GF-D8 (cell line): ENCODE data around the gene BICD1.
"Not testable (repeated sequence)": the region's sequence is repeated elsewhere in the genome, so short reads cannot be mapped to it uniquely, and the experiment has no call there.

Source experiments
- DNase-seq: peaks from one replicate; lab custom pipeline; 2025; lab: John Stamatoyannopoulos, UW

Gene BICD1

DNA sequence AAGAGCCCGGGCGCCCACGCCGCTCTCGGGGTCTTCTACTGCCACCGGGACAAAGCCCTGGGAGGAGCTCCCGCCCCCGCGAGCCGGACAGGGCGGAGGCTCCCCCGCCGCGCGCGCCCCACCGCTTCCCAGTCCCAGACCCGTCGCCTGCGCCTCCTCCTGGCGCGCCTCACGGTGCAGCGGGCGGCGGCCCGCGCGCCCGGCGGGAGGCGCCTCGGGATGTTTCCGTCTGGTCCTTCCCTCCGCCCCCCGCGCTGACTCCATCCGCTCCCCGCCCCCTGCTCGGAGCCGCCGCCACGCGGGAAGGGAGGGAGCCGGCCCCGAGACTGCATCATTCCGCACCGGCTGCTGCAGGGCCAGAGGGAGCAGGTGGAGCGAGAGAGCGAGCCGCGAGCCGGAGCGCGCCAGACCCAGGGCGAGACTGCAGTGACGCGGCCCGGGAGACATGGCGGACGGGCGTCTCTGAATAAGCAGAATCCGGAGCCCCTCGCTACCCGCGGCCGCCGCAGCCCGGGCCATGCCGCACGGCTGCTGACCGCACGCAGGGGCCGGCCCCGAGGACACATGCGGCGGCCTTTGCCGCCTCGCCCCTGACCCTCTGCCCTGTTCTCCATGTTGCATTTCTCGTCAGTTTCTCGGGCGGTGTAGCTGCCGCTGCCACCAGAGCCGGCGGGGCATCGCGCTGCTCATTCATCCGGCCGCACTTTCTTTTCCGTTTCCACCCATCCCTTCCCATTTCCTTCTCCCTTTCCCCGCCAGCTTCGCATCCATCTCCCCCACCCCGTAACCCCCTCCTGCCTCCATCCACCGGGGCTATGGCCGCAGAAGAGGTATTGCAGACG is at the start of gene BICD1:
Gene BICD1, plus strand, starts transcription at position 331 of the 842 bp plus-strand sequence. Its CDS starts 485 bp downstream, at position 816.
- DNase-seq, result no peak

DNA sequence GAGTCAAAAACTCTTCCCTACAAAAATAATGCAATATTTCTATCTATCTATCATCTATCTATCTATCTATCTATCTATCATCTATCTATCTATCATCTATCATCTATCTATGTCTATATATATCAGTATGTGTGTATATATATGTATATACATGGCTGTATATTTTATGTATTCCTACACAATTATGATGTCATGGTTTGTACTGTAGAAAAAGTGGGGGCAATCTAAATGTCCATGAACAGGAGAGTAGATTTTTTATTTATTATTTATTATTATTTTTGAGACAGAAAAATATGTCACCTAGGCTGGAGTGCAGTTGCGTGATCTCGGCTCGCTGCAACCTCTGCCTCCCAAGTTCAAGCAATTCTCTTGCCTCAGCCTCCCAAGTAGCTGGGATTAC is 45.6 kb upstream of the BICD1 start:
- no peak for DNase-seq

DNA sequence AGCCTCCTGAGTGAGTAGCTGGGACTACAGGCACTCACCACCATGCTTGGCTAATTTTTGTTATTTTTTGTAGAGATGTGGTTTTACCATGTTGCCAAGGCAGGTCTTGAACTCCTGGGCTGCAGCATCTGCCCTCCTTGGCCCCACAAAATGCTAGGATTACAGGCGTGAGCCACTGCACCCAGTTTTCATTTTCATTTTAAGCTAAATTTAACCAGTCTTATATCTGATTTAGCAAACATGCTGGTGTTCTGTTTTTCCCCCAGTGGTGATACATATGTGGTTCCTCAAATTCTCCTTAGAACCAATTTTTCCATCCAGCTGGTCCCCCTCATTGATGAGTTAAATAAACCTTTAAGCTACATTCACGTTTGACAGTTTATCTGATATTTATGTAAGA is 43.8 kb upstream of the BICD1 start:
- DNase-seq, result no peak

DNA sequence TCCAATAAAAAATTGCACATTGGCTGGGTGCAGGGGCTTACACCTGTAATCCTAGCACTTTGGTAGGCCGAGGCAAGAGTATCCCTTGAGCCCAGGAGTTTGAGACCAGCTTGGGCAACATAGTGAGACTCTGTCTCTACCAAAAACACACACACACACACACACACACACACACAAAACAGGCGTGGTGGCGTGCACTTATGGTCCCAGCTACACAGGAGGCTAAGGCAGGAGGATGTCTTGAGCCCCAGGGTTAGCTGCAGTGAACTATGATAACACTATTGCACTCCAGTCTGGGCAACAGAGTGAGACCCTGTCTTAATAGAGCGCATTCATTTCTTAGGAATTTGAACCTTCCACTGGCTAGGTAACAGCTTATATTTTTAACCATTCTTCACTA is 42.9 kb upstream of the BICD1 start:
- no peak for DNase-seq

DNA sequence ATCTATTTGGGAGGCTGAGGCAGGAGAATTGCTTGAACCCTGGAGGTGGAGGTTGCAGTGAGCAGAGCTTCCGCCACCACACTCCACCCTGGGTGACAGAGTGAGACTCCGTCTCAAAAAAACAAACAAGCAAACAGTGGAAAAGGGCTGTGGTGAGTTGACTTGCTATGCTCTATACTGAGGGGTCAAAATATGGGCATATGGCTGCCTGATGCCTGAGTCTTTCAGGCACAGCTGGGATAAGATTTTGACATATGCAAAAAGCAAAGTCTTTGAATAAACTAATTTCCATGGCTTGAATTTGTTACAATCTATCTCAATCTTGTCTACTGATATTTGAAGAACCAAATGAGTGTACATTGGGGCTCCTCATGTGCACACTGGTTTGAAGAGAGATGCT is 40.4 kb upstream of the BICD1 start:
- DNase-seq, result no peak

DNA sequence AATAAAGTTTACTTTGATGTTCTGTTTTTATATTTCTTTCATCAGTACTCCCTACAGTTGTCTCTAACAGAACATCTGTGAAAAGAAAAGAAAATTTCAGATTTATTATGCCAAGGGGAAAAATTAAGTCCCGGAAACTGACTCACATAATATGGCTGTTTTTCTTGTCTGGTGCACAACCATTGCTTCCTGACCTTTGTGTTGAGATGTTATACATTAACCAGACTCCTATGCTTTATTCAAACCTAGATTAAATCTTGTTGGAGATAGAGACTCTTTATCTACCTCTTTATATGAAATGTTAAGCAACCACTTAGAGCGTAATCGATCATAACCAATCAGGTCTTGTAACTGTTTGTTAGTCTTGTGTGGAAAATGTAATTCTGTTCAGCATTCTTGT is 37.6 kb upstream of the BICD1 start:
- DNase-seq, result no peak

DNA sequence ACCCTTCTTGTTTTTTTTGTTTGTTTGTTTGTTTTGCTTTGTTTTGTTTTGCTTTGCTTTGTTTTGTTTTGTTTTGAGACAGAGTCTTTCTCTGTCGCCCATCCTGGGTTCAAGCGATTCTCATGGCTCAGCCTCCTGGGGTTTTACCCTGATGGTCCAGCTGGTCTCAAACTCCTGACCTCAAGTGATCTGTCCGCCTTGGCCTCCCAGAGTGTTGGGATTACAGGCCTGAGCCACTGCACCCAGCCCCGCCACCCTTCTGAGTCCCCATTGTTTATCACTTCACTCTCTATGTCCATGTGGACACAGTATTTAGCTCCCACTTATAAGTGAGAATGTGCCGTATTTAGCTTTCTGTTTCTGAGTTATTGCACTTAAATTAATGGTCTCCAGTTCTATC is 36.9 kb upstream of the BICD1 start:
- DNase-seq, result no peak

DNA sequence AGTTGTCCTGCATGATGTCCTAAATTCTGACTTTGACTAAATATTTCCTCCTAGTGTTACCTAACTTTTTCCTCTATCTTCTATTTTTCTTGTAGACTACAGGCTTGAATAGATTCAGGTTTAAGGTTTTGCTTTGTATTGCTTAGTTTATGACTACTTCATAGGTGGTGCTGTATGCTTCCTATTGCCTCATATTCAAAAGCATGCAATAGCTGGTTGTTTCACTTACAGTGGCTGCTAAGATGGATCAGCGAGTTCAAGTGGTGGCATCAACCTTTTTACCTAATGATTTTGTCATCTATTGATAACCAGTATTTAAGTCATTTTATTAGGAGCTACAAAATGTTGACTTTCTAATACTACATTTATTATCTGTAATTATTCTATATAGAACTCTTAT is 36.3 kb upstream of the BICD1 start:
- no peak for DNase-seq

DNA sequence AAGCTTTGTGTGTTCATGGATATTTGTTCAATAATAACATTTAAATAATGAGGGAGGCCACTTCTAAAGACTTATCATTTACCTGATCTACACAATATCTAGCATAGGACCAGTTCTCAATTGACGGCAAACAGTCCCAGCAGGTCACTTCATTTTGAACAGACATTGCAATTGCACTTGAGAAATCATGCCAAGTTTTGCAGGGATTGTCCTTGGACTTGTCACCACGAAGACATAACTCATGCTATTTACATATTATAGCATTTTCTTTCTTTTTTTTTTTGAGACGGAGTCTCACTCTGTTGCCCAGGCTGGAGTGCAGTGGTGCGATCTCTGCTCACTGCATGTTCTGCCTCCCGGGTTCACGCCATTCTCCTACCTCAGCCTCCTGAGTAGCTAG is 34.5 kb upstream of the BICD1 start:
- DNase-seq, result no peak

DNA sequence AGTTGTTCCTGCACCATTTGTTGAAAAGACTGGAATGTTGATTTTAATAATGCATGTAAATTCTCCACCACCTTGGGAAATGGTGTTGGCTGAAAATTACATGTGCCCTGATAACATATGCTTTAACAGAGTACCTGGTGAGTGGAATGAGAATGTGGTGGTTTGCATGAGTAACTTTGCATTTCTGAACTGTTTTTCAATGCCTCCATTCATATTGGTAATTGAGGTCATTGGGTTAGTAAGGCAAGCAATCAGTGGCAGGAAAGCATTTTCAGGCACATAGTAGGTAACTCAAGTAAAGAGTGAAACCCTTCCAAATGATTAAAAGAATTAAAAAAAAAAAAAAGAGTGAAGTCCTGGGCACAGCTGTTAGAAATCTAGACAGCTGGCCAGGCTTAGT is 32.2 kb upstream of the BICD1 start:
- no peak for DNase-seq

DNA sequence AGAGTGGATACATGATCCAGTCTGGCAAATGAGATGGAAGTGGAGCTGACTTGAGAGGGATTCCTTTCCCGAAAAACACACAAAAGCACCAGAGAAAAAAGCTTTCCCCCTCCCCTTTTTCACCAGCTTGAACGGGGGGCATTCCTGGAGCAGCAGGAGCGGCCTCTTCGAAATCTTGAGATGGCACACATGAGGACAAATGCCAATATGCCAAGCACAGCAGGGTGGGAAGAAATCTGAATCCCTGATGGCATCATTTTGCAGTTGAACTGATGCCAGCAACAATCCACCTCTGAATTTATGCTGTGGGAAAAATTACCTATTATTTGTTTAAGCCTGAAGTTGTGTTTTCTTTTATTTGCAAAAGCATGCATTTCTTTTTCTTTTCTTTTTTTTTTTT is 29.7 kb upstream of the BICD1 start:
- no peak for DNase-seq

DNA sequence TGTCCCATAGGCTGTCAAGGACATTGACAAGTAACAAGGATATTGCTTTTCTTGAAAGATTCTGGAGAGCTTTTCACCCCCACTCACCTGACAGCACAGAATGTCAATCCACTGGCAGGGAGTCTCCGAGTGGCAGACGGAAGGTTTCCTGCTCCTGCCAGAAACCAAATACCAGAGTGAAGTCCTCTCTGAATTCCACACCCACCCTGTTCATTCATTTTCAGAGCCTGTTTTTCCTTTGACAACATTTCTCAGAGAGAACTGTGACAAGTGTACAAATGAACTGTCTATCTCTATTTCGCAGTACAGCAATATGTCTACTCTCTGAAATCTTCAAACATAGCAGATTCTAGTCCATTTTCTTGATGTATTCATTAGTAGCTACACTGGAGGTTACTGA is 26.2 kb upstream of the BICD1 start:
- DNase-seq, result no peak

DNA sequence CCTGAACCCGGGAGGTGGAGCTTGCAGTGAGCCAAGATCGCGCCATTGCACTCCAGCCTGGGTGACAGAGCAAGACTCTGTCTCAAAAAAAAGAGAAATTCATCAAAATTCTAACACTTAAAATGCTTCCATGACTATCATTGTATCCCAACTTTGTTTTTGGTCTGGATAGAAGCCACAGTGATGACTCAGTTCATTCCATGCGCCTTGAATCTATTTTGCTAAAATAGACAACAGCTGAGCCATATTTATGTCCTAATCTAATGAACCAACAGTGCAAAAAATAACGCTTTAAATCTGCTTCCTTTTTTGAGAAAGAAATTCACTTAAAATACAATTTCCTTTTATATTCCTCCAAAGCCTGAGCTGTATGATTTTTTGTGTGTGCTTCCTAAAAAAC is 23.2 kb upstream of the BICD1 start:
- DNase-seq, result no peak

DNA sequence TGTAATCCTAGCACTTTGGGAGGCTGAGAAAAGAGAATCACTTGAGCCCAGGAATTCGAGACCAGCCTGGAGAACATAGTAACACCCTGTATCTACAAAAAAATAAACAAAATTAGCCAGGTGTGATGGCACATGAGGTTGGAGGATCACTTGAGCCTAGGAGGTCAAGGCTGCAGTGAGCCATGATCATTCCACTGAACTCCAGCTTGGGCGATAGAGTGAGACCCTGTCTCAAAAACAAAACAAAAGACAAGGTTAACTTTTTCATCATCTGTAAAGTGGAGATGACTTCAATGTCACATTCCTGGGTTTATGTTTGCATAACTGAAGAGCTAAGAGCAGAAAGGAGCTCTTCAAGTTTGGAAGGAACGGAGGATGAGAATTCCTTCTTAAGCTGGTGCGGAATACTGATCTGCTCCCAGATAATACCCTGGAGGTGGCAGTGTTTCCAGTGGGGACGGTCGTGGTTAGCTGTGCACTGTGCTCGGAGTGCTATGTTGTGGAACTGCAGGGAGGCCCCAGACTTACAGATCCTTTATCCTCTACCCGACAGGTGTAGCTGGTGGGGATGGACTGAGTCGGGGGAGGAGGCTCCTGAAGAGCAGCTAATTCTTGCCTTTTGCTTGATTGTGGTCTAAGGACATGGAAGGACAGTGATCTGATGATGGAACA is 22.5 kb upstream of the BICD1 start:
- DNase-seq, result no peak

DNA sequence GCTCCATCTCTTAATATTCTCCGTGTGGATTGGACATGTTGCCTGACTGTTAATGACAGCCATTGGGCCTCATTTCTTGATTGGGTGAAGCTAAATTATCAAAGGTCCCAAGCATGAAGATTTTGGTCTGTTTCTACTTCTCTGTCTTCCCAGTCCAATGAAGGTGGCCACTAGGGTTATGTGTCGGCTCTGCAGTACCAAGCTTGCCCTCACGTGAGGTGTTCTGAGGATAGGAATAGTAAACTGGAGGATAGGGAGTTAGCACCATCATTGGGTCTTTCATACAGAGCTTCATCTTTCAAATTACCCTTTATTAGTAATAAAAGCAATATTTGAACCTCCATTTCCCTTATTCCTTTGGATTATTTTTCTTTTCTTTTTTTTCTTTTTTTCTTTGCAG is 21.9 kb upstream of the BICD1 start:
- no peak for DNase-seq

DNA sequence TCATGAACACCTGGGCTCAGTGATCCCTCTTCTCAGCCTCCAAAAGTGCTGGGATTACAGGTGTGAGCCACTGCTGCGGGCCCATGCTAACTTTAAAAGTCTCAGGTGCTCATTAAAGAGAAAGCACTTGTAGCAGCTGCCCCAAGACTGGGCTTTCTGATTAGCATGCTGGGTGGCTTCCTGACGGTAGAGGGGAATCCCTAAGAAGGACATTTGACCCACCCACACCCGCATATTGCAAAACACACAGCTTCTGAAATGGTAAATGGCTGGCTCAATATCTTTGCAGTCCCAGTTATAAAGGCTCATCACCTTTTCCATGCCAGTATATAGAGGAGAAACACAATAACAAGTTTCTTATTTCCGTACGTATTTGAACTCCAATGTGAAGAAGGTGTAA is 19.3 kb upstream of the BICD1 start:
- DNase-seq, result no peak

DNA sequence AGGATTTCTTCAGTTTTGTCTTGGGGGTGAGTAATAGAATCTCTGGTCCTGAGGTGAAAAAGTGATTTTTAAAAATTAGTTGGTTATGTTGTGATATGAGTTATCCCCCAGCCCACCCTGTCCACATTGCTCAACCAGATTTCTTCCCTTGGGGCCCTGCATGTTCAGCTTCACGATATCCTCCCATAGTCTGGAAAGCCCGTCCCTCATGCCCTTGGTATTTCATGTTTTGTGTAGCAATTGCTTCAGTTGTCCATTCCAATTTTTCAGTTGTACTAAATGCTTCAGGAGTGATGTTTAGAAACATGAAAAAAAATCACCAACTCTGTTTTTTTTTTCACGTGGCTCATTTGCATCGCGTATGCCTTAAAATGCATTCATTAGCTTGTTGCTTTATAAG is 17.5 kb upstream of the BICD1 start:
- no peak for DNase-seq

DNA sequence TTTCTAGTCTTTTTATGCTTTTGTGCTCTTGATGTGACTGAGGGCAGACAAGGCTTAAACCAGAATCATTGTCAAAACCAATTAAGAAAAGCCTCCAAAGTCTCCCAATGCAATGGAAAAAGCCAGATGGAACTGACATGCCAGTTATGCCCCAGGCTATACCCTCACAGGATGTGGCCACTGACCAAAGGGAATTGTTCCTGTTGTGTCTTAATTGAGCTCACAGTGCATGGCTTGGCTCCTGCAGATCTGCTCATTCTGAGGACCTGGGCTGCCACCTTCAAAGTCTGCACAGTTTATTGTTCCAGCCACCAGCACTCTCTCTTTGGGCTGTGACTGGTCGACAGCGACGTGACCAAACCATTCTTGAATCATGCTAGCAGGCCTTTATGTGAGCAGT is 17.1 kb upstream of the BICD1 start:
- DNase-seq, result no peak

DNA sequence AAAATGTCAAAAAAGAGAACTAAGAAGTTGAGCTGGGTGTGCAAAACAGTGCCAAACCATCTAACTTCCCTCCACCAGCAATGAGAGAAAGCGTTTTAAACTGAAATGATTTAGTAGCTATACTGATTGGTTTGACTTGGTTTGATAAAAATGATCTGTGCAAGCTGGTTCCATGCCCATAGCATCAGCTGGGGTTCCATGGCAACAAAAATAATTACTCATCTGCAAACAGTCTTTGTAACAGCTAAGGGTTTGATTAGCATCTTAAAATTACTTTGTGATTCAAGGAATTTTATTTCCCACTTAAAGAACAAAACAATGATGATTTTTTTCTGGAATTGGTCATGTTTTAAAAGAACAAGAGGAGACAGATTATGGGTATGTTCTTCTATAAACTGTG is 15.0 kb upstream of the BICD1 start:
- DNase-seq, result no peak

DNA sequence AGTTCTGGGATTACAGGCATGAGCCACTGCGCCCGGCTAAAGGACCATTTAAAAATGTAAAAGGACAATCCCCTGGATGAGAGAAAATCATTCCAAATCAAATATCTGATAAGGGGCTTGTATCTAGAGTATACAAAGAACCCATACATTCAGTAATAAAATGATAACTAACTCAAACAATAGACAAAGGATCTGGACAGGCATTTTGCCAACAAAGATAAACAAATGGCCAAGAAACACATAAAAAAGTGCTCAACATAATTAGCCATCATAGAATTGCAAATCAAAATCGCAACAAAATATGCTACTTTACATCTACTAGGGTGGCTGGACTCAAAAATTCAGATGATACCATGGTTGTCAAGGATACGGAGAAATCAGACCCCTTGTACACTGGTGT is 8.5 kb upstream of the BICD1 start:
- DNase-seq, result no peak

DNA sequence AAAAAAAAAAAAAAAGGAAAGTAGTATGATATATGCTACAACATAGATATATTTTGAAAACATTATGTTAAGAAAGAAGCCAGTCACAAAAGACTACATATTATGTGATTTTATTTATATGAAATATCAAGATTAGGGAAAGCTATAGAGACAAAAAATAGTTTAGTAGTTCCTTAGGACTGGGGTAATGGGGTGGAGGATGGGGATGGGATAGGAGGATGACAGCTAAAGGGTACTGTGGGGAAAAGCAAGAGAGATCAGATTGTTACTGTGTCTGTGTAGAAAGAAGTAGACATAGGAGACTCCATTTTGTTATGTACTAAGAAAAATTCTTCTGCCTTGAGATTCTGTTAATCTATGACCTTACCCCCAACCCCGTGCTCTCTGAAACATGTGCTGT is 7.4 kb upstream of the BICD1 start:
- not testable (repeated sequence) for DNase-seq

DNA sequence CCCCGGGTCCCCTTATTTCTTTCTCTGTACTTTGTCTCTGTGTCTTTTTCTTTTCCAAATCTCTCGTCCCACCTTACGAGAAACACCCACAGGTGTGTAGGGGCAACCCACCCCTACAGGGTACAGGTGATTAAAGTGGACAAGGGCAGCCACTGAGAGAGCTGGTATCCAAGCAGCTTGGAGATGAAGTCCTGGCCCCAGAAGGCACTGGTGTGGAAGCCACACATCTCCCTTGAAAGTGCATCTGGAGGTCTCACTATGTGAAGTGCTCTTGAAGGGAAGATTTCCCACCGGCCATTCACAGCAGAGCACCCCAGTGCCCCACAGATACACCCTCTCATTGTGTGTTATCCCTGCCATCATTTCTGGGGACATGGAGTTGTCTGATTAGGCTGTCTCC is 6.3 kb upstream of the BICD1 start:
- DNase-seq, result no peak

DNA sequence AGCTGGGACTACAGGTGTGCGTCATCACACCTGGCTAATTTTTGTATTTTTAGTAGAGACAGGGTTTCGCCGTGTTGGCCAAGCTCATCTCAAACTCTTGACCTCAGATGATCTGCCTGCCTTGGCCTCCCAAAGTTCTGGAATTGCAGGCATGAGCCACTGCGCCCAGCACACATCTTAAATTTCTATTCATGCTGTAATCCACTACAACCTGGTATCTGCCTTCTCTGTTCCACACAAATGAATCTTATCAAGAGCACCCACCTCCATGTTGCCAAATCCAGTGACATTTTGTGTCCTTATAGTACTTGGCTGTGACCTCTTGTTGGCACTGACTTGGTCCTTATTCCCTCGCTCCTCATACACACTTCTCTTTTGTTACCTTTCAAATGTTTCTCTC is 5.8 kb upstream of the BICD1 start:
- DNase-seq, result no peak

DNA sequence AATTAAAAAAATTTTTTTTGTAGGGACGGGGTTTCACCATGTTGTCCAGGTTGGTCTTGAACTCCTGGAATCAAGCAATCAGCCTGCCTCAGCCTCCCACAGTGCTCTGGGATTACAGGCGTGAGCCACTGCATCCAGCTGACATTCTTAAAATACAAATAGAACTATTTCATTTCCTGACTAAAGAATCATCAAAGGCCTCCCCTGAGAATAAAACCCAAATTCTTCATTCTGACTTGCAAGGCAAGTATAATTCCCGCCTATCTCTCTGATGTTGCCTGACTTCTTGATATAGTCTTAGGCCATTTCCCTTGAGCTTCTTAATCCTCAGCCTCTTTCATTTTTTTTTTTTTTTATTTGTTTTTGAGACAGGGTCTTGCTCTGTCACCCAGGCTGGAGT is 4.4 kb upstream of the BICD1 start:
- DNase-seq, result no peak
